ENCODE results near the gene PRPF4.

- TF ChIP-seq CTCF (IDR thresholded peaks at IDR 0.05), result no peak
- no peak for TF ChIP-seq POLR2A (IDR thresholded peaks at IDR 0.05)
- no peak for TF ChIP-seq POLR2AphosphoS5 (IDR thresholded peaks at IDR 0.05)
These were observed 27.4 kb downstream of the PRPF4 start, which contains the start of gene RNF183 for GRCh38 chr9:113302792-113303418.

Data from gastroesophageal sphincter (tissue), 3 donors.